ENCODE results near the gene MICA. TPM values are rescaled to one million over a fixed set of nuclear protein-coding genes. Genes with fewer than 3 reads are reported as not detected.
"Not testable (repeated sequence)": the region's sequence is repeated elsewhere in the genome, so short reads cannot be mapped to it uniquely, and the experiment has no call there.

Gene MICA
- total RNA-seq, 1 experiment from 2014 or later: not detected

- Histone ChIP-seq H3K4me1 (ENCODE audit: low read length) (peaks cover 21% of the 10 kb centered on the region), H2AFZ (ENCODE audit: low read length) (no peak overlapping the region; the same call in 1 of the 2 replicates), H3K27ac (ENCODE audit: low read length) (no peak overlapping the region), H3K9me2 (replicated peaks; ENCODE audit: insufficient read depth, low read length) (no peaks in the 10 kb centered on the region), H3K27me3 (ENCODE audit: low read length) (0 out of 2 replicates have a peak, but pooled peaks cover 5% of the 10 kb centered on the region), H3K9ac (ENCODE audit: low read length) (no peak overlapping the region), H3K79me2 (ENCODE audit: low read length) (no peaks in the 10 kb centered on the region), H3K4me3 (ENCODE audit: low read length) (no peak overlapping the region), H3K9me3 (ENCODE audit: low read length) (no peaks in the 10 kb centered on the region), H3K36me3 (ENCODE audit: insufficient read depth, low read length) (no peaks in the 10 kb centered on the region), H4K20me1 (ENCODE audit: insufficient read depth, low read depth, low read length) (no peaks in the 10 kb centered on the region), H3K4me2 (ENCODE audit: low read depth, low read length, poor library complexity, severe bottlenecking) (no peak overlapping the region)
- peak; percentile 90 for DNase-seq
These were observed 38.2 kb downstream of the MICA start for GRCh38 chr6:31441365-31442267.

GRCh38 chr6:31446481-31446880 is 43.1 kb downstream of the MICA start:
- H3K4me1 ChIP-seq (ENCODE audit: low read length): peaks cover 22% of the 10 kb centered on the region
- H3K27ac ChIP-seq (ENCODE audit: low read length): no peak overlapping the region
- no peak overlapping the region for H3K4me2 ChIP-seq (ENCODE audit: low read depth, low read length, poor library complexity, severe bottlenecking)
- no peak overlapping the region for H3K4me3 ChIP-seq (ENCODE audit: low read length)
- H3K79me2 ChIP-seq (ENCODE audit: low read length): no peaks in the 10 kb centered on the region
- no peak overlapping the region for H3K9ac ChIP-seq (ENCODE audit: low read length)
- no peaks in the 10 kb centered on the region for H4K20me1 ChIP-seq (ENCODE audit: insufficient read depth, low read depth, low read length)
- H3K27me3 ChIP-seq (ENCODE audit: low read length): 0 out of 2 replicates have a peak, but pooled peaks cover 3% of the 10 kb centered on the region
- no peaks in the 10 kb centered on the region for H3K36me3 ChIP-seq (ENCODE audit: insufficient read depth, low read length)
- DNase-seq: no peak
- H2AFZ ChIP-seq (ENCODE audit: low read length): no peak overlapping the region
- H3K9me2 ChIP-seq (replicated peaks; ENCODE audit: insufficient read depth, low read length): no peaks in the 10 kb centered on the region
- H3K9me3 ChIP-seq (ENCODE audit: low read length): no peaks in the 10 kb centered on the region

GRCh38 chr6:31446999-31447789 is 43.8 kb downstream of the MICA start:
- H3K9me3 ChIP-seq (ENCODE audit: low read length); H2AFZ ChIP-seq (ENCODE audit: low read length); H3K27ac ChIP-seq (ENCODE audit: low read length); H3K9me2 ChIP-seq (replicated peaks; ENCODE audit: insufficient read depth, low read length); H3K27me3 ChIP-seq (ENCODE audit: low read length); H3K36me3 ChIP-seq (ENCODE audit: insufficient read depth, low read length); H3K4me2 ChIP-seq (ENCODE audit: low read depth, low read length, poor library complexity, severe bottlenecking); H3K79me2 ChIP-seq (ENCODE audit: low read length); H3K9ac ChIP-seq (ENCODE audit: low read length); H4K20me1 ChIP-seq (ENCODE audit: insufficient read depth, low read depth, low read length); DNase-seq; H3K4me3 ChIP-seq (ENCODE audit: low read length): not testable (repeated sequence)
- H3K4me1 ChIP-seq (ENCODE audit: low read length): peaks cover 22% of the 10 kb centered on the region

- no peaks in the 10 kb centered on the region for H3K79me2 ChIP-seq (ENCODE audit: low read length)
- no peak overlapping the region for H3K4me3 ChIP-seq (ENCODE audit: low read length)
- H3K4me2 ChIP-seq (ENCODE audit: low read depth, low read length, poor library complexity, severe bottlenecking): no peak overlapping the region
- H3K27me3 ChIP-seq (ENCODE audit: low read length): no peaks in the 10 kb centered on the region
- no peaks in the 10 kb centered on the region for H3K9me2 ChIP-seq (replicated peaks; ENCODE audit: insufficient read depth, low read length)
- H4K20me1 ChIP-seq (ENCODE audit: insufficient read depth, low read depth, low read length): no peaks in the 10 kb centered on the region
- H3K9ac ChIP-seq (ENCODE audit: low read length): no peak overlapping the region
- peaks cover 7% of the 10 kb centered on the region for H3K4me1 ChIP-seq (ENCODE audit: low read length)
- no peak for DNase-seq
- no peak overlapping the region for H2AFZ ChIP-seq (ENCODE audit: low read length)
- H3K27ac ChIP-seq (ENCODE audit: low read length): no peak overlapping the region
- H3K9me3 ChIP-seq (ENCODE audit: low read length): no peaks in the 10 kb centered on the region
- H3K36me3 ChIP-seq (ENCODE audit: insufficient read depth, low read length): no peaks in the 10 kb centered on the region
These were observed 47.4 kb downstream of the MICA start for GRCh38 chr6:31450751-31451150.

GRCh38 chr6:31452859-31453258 is 49.5 kb downstream of the MICA start:
- H2AFZ ChIP-seq (ENCODE audit: low read length): no peak overlapping the region

GRCh38 chr6:31453259-31453658 is 49.9 kb downstream of the MICA start:
- Histone ChIP-seq H3K4me2 (ENCODE audit: low read depth, low read length, poor library complexity, severe bottlenecking) (no peak overlapping the region), H3K27me3 (ENCODE audit: low read length) (no peaks in the 10 kb centered on the region), H3K4me1 (ENCODE audit: low read length) (peaks cover 7% of the 10 kb centered on the region), H3K9me2 (replicated peaks; ENCODE audit: insufficient read depth, low read length) (no peaks in the 10 kb centered on the region), H3K27ac (ENCODE audit: low read length) (no peak overlapping the region), H3K36me3 (ENCODE audit: insufficient read depth, low read length) (no peaks in the 10 kb centered on the region), H3K79me2 (ENCODE audit: low read length) (no peaks in the 10 kb centered on the region), H3K4me3 (ENCODE audit: low read length) (no peak overlapping the region), H4K20me1 (ENCODE audit: insufficient read depth, low read depth, low read length) (no peaks in the 10 kb centered on the region), H3K9ac (ENCODE audit: low read length) (no peak overlapping the region), H2AFZ (ENCODE audit: low read length) (no peak overlapping the region), H3K9me3 (ENCODE audit: low read length) (no peaks in the 10 kb centered on the region)
- no peak for DNase-seq

More at GRCh38 chr6:31452859-31453258, 49.5 kb downstream of the MICA start:
- Histone ChIP-seq H3K4me1 (ENCODE audit: low read length) (peaks cover 7% of the 10 kb centered on the region), H3K9me2 (replicated peaks; ENCODE audit: insufficient read depth, low read length) (no peaks in the 10 kb centered on the region), H3K79me2 (ENCODE audit: low read length) (no peaks in the 10 kb centered on the region), H3K27ac (ENCODE audit: low read length) (no peak overlapping the region), H3K9me3 (ENCODE audit: low read length) (no peaks in the 10 kb centered on the region), H3K27me3 (ENCODE audit: low read length) (no peaks in the 10 kb centered on the region), H3K36me3 (ENCODE audit: insufficient read depth, low read length) (no peaks in the 10 kb centered on the region), H3K9ac (ENCODE audit: low read length) (no peak overlapping the region), H3K4me2 (ENCODE audit: low read depth, low read length, poor library complexity, severe bottlenecking) (no peak overlapping the region), H3K4me3 (ENCODE audit: low read length) (no peak overlapping the region), H4K20me1 (ENCODE audit: insufficient read depth, low read depth, low read length) (no peaks in the 10 kb centered on the region)
- DNase-seq: no peak

GRCh38 chr6:31459864-31460263 is 56.5 kb downstream of the MICA start:
- H3K9me2 ChIP-seq (replicated peaks; ENCODE audit: insufficient read depth, low read length); H4K20me1 ChIP-seq (ENCODE audit: insufficient read depth, low read depth, low read length); H3K4me3 ChIP-seq (ENCODE audit: low read length); H3K79me2 ChIP-seq (ENCODE audit: low read length); H3K36me3 ChIP-seq (ENCODE audit: insufficient read depth, low read length); H3K9me3 ChIP-seq (ENCODE audit: low read length); H2AFZ ChIP-seq (ENCODE audit: low read length); DNase-seq; H3K27ac ChIP-seq (ENCODE audit: low read length); H3K9ac ChIP-seq (ENCODE audit: low read length); H3K4me2 ChIP-seq (ENCODE audit: low read depth, low read length, poor library complexity, severe bottlenecking); H3K27me3 ChIP-seq (ENCODE audit: low read length): not testable (repeated sequence)
- peaks cover 22% of the 10 kb centered on the region for H3K4me1 ChIP-seq (ENCODE audit: low read length)
